Pulmonary artery endothelial cell (primary cell): ENCODE results near the gene LDLRAD4. TPM values are rescaled to one million over a fixed set of nuclear protein-coding genes. Genes with fewer than 3 reads are reported as not detected.

Source experiments
- DNase-seq: peaks from one replicate; pipeline ENCODE4 v3.0.0-alpha.2; 2011; ENCODE audit warnings: low read depth, low spot score
- total RNA-seq: library from RNA; depleted of rRNA; stranded (reverse); fragments of >200 nt; gene quantifications from 2 replicates; pipeline ENCODE4 v1.2.3, GENCODE V29; 2014

Gene LDLRAD4
- total RNA-seq, 1 donor from 2014 or later: 1.5 TPM

GRCh38 chr18:13306583-13306982 lies 88.0 kb downstream of the LDLRAD4 start:
- DNase-seq: no peak

DNA sequence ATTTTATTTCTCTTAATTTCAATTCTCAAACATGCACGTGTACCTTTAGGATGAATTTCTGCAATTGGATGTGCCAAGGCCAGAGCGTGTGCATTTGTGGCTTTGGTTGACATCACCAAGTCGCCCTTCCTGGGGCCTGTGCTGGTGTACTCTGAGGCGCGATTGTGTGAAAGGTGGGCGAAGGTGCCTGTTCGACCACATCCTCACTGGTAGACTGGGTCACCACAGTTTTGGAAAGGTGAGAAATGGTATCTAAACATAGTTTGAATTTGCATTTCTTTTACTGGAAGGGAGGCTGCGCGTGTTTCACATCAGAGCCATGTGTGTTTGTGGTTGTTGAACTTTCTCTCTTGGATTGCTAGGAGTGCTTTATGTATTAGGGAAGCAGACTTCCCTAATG lies 89.8 kb downstream of the LDLRAD4 start:
- DNase-seq: no peak

DNA sequence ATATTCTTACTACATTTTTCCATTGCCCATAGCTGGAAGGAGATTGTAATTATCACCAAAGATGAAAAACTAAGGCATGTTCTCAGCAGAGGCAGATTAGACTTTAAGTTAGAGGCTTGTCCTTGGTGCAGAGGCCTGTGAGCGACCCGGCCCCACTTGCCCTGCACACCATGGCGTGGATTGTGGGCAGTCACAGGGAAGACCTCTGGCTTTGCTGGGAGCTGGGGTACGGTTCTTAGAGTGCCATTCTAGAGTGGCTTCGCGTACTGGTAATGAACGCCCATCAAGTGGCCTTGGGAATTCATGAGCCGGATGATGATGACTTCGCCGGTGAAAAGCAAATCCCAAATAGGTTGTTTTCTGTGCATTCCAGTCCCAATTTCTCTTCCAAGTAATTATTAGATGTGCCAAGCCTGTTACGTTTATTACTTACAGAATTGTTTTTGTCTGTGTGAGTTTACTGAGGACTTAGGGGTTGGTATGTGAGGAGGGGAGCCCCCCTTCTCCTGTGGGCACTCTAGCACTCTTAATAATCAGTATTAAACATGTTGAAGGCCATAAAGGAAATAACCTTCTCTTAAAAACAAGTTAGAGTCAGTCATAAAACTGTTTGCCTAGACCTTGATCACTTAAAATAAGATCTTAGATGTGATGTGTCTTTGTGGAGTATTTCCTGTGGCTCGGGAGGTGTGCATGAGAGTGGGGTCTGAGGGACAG lies 90.6 kb downstream of the LDLRAD4 start:
- DNase-seq: no peak

DNA sequence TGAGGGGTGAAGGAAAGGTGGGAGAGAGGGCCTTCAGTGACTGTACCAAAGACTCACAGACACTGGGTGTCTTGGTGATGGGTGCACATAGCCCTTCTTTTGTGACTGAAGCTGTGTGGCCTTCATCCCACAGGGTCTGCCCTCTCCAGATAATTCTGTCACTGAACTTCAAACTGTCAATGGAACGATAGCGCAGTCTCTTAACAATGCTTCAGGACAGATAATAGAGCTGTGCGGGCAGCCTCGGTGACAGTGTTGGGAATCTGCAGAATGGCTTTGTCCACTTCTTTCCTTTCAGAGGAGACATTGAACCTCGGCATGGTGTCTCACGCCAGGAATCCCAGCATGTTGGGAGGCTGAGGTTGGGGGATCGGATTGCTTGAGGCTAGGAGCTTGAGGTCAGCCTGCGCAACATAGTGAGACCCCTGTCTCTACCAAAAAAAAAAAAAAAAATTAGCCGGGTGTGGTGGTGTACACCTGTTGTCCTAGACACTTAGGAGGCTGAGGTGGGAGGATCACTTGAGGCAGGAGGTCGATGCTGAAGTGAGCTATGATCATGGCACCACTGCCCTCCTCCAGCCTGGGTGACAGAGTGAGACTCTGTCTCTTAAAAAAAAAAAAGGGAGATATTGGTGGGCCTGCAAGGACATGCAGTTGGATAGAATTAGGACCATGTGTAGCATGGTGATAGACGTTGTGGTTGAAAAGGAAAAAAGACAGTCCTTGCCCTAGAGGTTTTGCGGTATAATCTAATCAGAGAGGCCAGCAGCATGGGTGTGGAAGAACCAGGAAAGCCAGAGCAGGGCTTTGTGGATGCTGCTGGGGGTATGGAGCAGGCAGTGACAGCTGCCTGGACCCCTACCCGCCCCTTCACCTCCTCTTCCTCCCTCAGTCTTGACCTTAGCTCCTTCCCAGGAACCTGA lies 91.4 kb downstream of the LDLRAD4 start:
- no peak for DNase-seq

GRCh38 chr18:13311193-13311592 lies 92.6 kb downstream of the LDLRAD4 start:
- no peak for DNase-seq

DNA sequence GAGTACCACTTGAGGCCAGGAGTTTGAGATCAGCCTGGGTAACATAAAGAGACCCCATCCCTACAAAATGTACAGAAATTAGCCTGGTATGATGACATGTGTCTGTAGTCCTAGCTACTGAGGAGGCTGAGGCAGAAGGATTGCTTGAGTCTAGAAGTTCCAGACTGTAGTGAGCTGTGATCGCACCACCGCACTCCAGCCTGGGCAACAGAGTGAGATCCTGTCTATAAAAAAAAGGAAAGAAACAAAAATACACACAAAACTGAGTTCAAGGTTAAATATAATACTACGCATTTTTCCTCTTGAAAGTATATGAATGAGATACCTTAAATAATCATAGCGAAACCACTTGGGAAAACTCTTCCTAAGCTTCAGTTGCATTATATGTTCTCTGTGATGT lies 94.0 kb downstream of the LDLRAD4 start:
- DNase-seq: no peak

GRCh38 chr18:13313006-13313686 lies 94.6 kb downstream of the LDLRAD4 start:
- no peak for DNase-seq

GRCh38 chr18:13315000-13315399 lies 96.4 kb downstream of the LDLRAD4 start:
- no peak for DNase-seq

DNA sequence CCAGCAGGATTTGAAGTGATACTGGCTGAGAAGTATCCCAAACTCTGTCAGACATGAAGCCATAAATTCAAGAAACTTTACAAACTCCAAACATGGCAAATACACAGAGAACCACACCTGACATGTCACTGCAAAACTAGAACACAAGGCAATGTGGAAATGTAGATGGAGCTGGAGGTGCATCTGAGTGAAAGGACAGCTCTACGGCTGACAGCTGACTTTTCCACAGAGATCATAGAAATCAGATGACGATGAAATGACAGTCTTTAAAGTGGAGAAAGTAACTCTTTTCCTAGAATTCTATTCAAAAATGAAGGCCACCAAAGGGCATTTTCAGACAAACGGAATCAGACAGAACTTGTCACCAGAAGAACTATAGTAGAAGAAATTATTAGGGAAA lies 97.5 kb downstream of the LDLRAD4 start:
- DNase-seq: no peak

DNA sequence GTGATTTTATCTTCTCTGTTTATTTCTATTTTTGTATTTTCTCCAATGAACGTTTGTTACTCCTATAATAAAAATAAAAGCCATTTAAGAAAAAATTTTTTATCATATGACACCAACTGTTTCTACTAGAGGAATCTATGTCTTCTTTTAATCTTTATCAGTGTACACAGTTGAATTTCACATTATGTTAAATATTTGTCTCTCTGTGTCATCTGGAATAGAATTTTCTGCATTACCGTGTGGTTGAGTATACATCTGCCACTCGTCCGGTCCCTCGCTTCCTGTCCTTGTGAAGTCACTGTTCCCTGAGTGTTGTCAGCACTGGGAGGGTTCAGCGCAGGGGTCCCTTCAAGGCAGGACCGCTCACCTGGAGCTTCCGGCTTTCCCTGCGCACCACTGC lies 99.2 kb downstream of the LDLRAD4 start:
- no peak for DNase-seq

DNA sequence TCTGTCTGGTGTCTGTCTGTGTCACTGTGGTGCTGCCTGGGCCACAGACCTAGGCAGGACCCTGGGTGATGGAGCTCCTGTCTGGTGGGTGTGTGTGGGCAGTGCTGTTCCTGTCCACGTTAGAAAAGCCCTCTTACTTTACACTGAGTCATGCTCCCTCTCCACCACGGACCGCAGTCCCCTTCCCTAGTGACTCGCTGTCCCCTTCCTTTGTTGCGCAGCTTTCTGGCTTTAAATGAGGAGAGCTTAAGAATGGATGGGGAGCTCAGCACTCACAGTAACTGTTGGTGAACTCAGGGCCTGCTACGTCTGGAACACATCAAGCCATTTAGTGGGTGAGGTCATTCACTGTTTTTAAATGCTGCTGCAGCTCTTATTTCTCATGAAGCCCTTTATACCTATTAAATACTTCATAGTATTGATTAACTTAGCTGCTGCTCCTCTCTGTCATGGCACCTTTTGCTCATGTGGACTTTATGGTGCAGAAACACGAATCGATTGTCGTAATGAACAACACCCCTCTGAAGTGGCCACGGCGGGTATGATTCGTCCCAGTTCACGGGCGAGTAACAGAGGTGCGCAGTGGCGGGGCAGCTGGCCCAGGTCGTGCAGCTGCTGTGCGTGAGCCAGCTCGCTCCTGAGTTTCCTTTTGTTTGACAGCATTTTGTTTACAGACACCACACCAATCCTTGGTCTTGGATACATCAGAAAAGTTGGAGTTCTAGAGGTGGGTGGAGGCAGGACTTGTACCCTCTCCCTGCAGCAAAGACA lies 100.4 kb downstream of the LDLRAD4 start:
- DNase-seq: no peak

- DNase-seq: no peak
Observed at GRCh38 chr18:13319629-13320028, 101.1 kb downstream of the LDLRAD4 start.

DNA sequence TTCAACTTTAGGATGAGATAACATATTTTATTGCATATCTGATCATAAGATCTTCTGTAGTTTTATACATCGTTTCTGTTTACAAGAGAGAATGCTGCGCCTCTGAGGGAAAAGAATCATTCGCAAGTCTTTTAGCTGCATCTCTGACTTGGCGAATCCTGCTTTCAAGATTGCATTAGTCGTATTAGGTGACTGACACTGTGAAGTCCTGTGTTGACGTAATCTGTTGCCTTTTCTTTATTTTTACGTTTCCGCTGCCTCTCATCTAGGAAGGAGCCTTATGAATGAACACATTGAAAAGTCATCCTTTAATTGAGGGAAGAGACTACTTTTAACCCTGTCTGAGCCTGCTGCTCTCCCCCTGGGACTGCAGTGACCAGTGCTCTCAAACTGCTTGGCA lies 101.5 kb downstream of the LDLRAD4 start:
- no peak for DNase-seq

DNA sequence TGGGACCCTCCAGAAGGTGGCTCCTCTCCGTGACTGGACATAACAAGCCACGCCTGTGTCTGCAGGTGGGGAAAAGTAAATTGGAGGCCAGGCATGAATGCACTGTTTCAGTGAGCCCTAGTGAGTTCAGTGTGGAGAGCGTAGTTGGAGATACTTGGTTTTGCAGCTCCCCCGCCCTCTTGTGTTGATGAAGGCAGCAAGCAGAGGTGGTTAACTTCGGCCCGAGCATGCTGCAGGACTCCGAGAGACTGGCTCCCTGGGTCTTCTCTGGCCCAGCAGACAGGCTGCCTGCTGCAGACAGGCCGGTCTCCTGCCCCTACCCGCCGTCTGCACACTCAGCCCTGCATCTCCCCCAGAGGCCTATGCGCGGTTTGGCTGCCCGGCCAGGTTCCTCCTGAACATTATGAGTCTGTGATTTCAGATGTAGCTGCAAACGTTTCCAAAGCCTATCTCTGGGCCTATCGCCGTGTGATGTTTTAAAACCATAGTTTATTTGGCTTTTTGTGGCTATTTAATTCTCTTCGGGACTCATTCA lies 102.4 kb downstream of the LDLRAD4 start:
- DNase-seq: no peak

GRCh38 chr18:13321923-13322322 lies 103.4 kb downstream of the LDLRAD4 start:
- no peak for DNase-seq

DNA sequence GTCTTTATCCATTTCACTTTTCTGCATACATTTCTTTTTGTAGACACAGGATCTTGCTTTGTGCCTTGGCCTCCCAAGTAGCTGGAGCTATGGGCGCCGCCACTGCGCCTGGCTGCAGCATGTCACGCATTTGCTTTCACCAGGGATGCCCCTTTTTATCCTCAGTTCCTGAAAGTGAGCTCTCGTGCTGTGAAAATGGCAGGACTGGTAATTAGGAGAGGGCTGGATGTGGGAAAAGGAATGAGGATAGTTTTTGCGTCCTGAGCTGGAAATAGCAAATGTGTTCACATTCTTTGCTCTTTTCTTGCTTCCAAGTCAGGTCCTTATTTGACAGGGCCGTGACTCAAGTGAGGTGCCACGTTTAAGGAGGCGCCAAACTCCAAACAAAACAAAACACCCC lies 104.6 kb downstream of the LDLRAD4 start:
- DNase-seq: no peak

GRCh38 chr18:13324880-13325279 lies 106.3 kb downstream of the LDLRAD4 start:
- DNase-seq: no peak

GRCh38 chr18:13328213-13328612 lies 109.7 kb downstream of the LDLRAD4 start:
- DNase-seq: no peak

- DNase-seq: no peak
Observed at GRCh38 chr18:13330996-13331395, 112.4 kb downstream of the LDLRAD4 start.

GRCh38 chr18:13331846-13332245 lies 113.3 kb downstream of the LDLRAD4 start:
- DNase-seq: no peak

GRCh38 chr18:13332874-13333273 lies 114.3 kb downstream of the LDLRAD4 start:
- DNase-seq: no peak
